Panc1 (cell line): ENCODE data around the gene SAFB2. TPM values are rescaled to one million over a fixed set of nuclear protein-coding genes. Genes with fewer than 3 reads are reported as not detected.
A peak's percentile ranks its signal among the peaks of the same experiment; 100 is the strongest.
"Not testable (repeated sequence)": the region's sequence is repeated elsewhere in the genome, so short reads cannot be mapped to it uniquely, and the experiment has no call there.

Experiments
- ATAC-seq: fragments of 200-7000 bp; cut with Tn5 transposase; 2 replicates; pipeline ENCODE4 v1.9.1; 2020; ENCODE audit warnings: mild to moderate bottlenecking, moderate library complexity
- BruUV-seq: library from RNA; stranded (reverse); fragments of 400-500 nt; replicated peaks from 2 replicates; lab custom pipeline; 2021; lab: Mats Ljungman, UMichigan
- CTCF ChIA-PET: fragments of 300-600 bp; sonication (Branson Sonifier 250); formaldehyde crosslinking; loops from one replicate; lab custom pipeline; 2022; ENCODE audit warnings: antibody characterized with exemption; lab: Charles Lee
- POLR2A ChIA-PET: fragments of 300-600 bp; sonication (Branson Sonifier 250); formaldehyde crosslinking; loops from one replicate; lab custom pipeline; 2022; ENCODE audit warnings: antibody characterized with exemption; lab: Charles Lee
- DNase-seq: peaks from one replicate; pipeline ENCODE4 v3.0.0-alpha.2; 2010; ENCODE audit warnings: low read depth, low spot score
- H3K27ac ChIP-seq: 2 replicates; pipeline ENCODE4 v1.5.1; 2011; ENCODE audit warnings: mild to moderate bottlenecking, low read length, inconsistent platforms
- H3K27me3 ChIP-seq: fragments of 200-500 bp; sonication (Bioruptor generic); 2 replicates; pipeline ENCODE4 v1.6.0; 2014; ENCODE audit warnings: low read length, inconsistent platforms; ENCODE audit not compliant: control insufficient read depth, insufficient read depth
- H3K36me3 ChIP-seq: fragments of 200-500 bp; sonication (Bioruptor generic); 2 replicates; pipeline ENCODE4 v1.5.1; 2014; ENCODE audit warnings: inconsistent platforms, mild to moderate bottlenecking, low read length, moderate library complexity; ENCODE audit not compliant: control insufficient read depth, insufficient read depth
- H3K4me1 ChIP-seq: 2 replicates; pipeline ENCODE4 v1.5.1; 2011; ENCODE audit warnings: inconsistent platforms, mild to moderate bottlenecking, low read length, moderate library complexity; ENCODE audit not compliant: control insufficient read depth, insufficient read depth
- H3K4me3 ChIP-seq, 2 experiments: 2 replicates each; pipeline ENCODE4 v1.5.1; 2011 to 2012; ENCODE audit warnings: low read depth in 2 of 2, low read length in 2 of 2, mild to moderate bottlenecking in 2 of 2, inconsistent platforms in 1 of 2, moderate library complexity in 1 of 2
- H3K9me3 ChIP-seq: fragments of 200-500 bp; sonication (Bioruptor generic); 2 replicates; pipeline ENCODE4 v1.5.1; 2014; ENCODE audit warnings: low read depth, mild to moderate bottlenecking, inconsistent platforms, low read length, moderate library complexity; ENCODE audit not compliant: control insufficient read depth, insufficient read depth
- POLR2AphosphoS5 ChIP-seq: IDR thresholded peaks from 2 replicates; pipeline ENCODE4 v1.6.1; 2012; ENCODE audit warnings: mild to moderate bottlenecking, low read depth, low read length, moderate library complexity
- REST ChIP-seq, 2 experiments: IDR thresholded peaks; 2 replicates each; pipeline ENCODE4 v1.6.1; 2011 to 2012; ENCODE audit warnings: low read depth in 2 of 2, control low read depth in 1 of 2, low read length in 1 of 2, mild to moderate bottlenecking in 1 of 2, moderate library complexity in 1 of 2; ENCODE audit not compliant: insufficient read depth in 1 of 2
- SIN3A ChIP-seq: IDR thresholded peaks from 2 replicates; pipeline ENCODE4 v1.6.1; 2012; ENCODE audit warnings: low read depth, mild to moderate bottlenecking, low read length, moderate library complexity, borderline replicate concordance; ENCODE audit not compliant: insufficient read depth
- TCF7L2 ChIP-seq: IDR thresholded peaks from 2 replicates; pipeline ENCODE4 v1.6.1; 2011; ENCODE audit warnings: mild to moderate bottlenecking, low read depth, low read length, inconsistent platforms
- in situ Hi-C: cut with HindIII; loops from 2 replicates; pipeline ENCODE4 v1.10.0; 2016; ENCODE audit warnings: low sequenced_read_pairs, low pct_unique_long_range_greater_than_20kb
- intact Hi-C: fragments of 100-400 bp; cut with micrococcal nuclease; formaldehyde crosslinking; loops from one replicate; pipeline ENCODE4 v1.10.0; 2022; ENCODE audit not compliant: unreplicated experiment
- total RNA-seq: library from RNA; stranded (reverse); gene quantifications from one replicate; pipeline ENCODE4 v1.2.1, GENCODE V29; 2021; ENCODE audit not compliant: unreplicated experiment
- TF ChIP-seq, protein P1 (sequence below): fragments of 450-650 bp; IDR thresholded peaks from 2 replicates; pipeline ENCODE4 v1.5.1; 2017; ENCODE audit warnings: mild to moderate bottlenecking

Gene SAFB2
- total RNA-seq, 1 experiment from 2014 or later: 83.5 TPM

GRCh38 chr19:5612891-5613865, 9.4 kb downstream of the SAFB2 start:
- Histone ChIP-seq H3K27ac (no peak overlapping the region), H3K4me1 (no peaks in the 10 kb centered on the region), H3K27me3 (no peaks in the 10 kb centered on the region), H3K4me3 (no peak overlapping the region), H3K36me3 (peaks cover 29% of the 10 kb centered on the region), H3K9me3 (no peaks in the 10 kb centered on the region)
- TF ChIP-seq, protein P1, sequence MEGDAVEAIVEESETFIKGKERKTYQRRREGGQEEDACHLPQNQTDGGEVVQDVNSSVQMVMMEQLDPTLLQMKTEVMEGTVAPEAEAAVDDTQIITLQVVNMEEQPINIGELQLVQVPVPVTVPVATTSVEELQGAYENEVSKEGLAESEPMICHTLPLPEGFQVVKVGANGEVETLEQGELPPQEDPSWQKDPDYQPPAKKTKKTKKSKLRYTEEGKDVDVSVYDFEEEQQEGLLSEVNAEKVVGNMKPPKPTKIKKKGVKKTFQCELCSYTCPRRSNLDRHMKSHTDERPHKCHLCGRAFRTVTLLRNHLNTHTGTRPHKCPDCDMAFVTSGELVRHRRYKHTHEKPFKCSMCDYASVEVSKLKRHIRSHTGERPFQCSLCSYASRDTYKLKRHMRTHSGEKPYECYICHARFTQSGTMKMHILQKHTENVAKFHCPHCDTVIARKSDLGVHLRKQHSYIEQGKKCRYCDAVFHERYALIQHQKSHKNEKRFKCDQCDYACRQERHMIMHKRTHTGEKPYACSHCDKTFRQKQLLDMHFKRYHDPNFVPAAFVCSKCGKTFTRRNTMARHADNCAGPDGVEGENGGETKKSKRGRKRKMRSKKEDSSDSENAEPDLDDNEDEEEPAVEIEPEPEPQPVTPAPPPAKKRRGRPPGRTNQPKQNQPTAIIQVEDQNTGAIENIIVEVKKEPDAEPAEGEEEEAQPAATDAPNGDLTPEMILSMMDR: no peak
- TF ChIP-seq POLR2AphosphoS5 (no peak), TCF7L2 (no peak)
- DNase-seq (no peak), ATAC-seq (no peak)
- intact Hi-C loops: no loop called here
- ChIA-PET CTCF (no interaction called here), POLR2A (interaction anchor here (0.6 kb wide), 1 partner anchor 213 kb away, joined by 3 read pairs; no protein-coding TSS in a partner anchor)
- in situ Hi-C loops: no loop called here
- BruUV-seq: no TSS peak

DNA sequence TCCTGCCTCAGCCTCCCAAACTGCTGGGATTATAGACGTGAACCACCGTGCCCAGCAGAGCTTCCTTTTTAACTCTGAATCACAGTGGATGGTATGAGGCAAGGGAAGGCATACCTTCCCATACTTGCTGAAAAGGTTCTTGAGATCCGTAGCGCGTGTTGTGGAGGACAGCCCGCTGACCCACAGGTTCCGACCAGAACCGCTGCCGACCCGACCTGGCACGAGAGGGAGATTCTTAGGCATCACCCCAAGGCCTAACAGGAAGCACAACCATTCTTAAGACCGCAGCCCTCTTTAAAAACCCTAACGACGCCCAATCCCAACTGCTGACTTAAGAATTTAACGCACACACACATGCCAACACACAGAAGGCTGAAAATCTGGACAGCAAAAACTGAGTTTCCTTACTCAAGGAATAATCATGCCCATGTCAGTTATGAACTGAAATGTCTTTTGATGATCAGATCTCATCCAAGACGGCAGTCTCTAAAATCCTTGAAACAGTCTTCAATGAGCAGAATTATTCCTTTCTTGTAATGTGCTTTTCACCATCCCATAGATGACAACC, 12.6 kb downstream of the SAFB2 start:
- TSS peak; percentile 23 for BruUV-seq
- in situ Hi-C loops: no loop called here

GRCh38 chr19:5608766-5609165, 13.8 kb downstream of the SAFB2 start:
- H3K9me3 ChIP-seq, ATAC-seq, H3K27ac ChIP-seq, H3K4me1 ChIP-seq, in situ Hi-C loops, BruUV-seq, DNase-seq, H3K27me3 ChIP-seq, intact Hi-C loops, H3K4me3 ChIP-seq, POLR2A ChIA-PET, CTCF ChIA-PET: not testable (repeated sequence)
- H3K36me3 ChIP-seq: peaks cover 19% of the 10 kb centered on the region

More for the DNA sequence above, 12.6 kb downstream of the SAFB2 start:
- CTCF ChIA-PET: no interaction called here
- TF ChIP-seq POLR2AphosphoS5: no peak
- no peak for TF ChIP-seq SIN3A
- no peak for TF ChIP-seq REST (IDR thresholded peaks at IDR 0.05; ENCODE audit: insufficient read depth in 1 of 2, low read depth in 2 of 2, low read length in 1 of 2)
- TF ChIP-seq, protein P1: no peak
- no peak for TF ChIP-seq TCF7L2
- no peak overlapping the region for H3K27ac ChIP-seq
- H3K9me3 ChIP-seq: no peaks in the 10 kb centered on the region
- no peak for ATAC-seq
- H3K4me1 ChIP-seq: no peaks in the 10 kb centered on the region
- no peak for DNase-seq
- peaks cover 25% of the 10 kb centered on the region for H3K36me3 ChIP-seq
- intact Hi-C loops: no loop called here
- H3K4me3 ChIP-seq: no peak overlapping the region
- POLR2A ChIA-PET: no interaction called here
- H3K27me3 ChIP-seq: no peaks in the 10 kb centered on the region
